Hematopoietic multipotent progenitor cell treated with erythropoietin and hydrocortisone succinate and interleukin-3 and kit ligand, for 8 days (in vitro differentiated cells): ENCODE results near the gene SLC6A1.

Experiments used
- DNase-seq: peaks from one replicate; pipeline ENCODE4 v3.0.0-alpha.2; 2015

The SLC6A1 gene

DNA sequence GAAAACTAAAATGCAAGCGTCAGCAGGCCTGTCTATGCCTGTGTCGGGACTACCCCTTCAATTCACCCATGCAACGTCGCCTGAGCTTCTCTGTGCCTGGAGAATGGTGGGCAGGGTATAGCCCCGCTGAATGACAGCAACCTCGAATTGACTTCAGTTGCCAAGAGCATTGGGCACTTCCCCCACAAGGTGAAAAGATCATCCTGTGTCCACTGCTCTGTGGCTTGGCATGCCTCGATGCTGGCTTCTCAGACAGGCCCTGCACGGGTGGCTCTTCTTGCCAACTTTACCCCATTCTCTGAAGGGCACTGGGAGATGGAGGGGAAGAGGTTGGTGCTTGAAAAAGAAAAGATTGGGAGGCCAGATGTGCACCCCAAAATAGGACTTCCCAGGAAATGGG is 3.3 kb downstream of the SLC6A1 start:
- DNase-seq = no peak

DNA sequence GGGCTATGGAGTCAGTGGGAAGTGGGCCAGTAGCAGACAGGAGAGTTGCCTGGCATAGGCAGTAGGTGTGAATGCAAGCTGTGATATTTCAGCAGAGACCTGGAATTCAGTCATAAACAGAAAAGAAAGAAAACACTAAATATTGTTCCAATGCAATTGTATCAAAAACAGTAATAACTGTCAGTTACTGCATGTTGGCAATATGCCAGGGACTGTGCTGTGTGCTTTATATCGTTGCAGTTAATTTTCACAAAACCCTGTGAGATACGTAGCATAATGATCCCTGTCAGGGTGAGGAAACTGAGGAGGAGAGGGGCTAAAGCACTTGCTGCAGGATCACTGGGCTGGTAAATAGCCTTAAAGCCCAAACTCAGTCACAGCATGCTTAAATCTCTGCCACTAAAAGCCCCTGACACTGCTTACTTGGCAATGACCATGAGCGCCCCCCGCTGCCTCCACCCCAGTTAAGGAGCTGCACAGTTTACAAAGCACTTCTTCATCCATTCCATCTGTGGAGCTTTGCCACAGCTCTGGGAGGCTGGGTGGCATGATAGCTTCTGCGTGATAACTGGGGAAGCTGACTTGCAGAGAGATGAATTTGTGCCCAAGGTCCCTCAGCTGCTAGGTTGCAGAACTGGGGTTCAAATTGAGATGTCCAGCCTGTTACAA is 3.9 kb downstream of the SLC6A1 start:
- no peak for DNase-seq

DNA sequence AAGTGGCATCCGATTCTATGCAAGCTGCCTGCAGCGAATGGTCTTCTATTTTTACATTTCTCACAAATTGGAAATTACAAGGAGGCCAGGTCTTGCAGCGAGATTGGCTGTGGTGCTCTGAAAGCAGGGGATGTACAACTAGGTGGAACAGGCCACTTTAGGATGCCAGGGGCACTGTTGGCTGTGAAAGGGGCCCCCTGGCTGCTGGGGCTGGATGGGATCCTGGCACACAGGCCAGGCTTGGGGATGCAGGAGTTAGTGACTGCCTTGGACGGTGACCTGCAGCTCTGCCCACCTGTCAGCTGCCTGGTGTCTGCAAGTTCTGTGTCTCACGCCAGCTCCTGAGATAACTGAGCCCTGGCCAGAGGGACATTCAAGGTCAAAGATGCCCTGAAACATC is 4.6 kb downstream of the SLC6A1 start:
- DNase-seq = no peak

DNA sequence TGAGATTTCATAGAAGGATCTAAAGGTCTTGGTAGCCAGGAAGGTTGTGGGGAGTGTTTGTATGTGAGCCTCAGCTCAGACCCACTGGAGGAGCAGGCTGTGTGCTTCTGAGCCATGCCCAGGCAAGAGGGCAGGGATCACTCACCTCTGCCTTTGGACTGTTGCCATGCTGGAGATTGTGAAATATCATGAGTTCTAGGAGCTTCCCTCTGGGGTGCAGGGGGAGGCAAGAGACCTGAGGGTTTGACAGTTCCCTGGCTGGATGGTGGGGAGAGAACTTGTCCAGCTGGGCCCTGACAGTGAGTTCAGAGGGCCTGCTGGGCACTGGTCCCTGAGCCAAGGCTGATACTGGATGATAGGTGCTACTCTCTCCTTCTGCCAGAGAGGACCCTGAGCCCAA is 6.0 kb downstream of the SLC6A1 start:
- no peak for DNase-seq

DNA sequence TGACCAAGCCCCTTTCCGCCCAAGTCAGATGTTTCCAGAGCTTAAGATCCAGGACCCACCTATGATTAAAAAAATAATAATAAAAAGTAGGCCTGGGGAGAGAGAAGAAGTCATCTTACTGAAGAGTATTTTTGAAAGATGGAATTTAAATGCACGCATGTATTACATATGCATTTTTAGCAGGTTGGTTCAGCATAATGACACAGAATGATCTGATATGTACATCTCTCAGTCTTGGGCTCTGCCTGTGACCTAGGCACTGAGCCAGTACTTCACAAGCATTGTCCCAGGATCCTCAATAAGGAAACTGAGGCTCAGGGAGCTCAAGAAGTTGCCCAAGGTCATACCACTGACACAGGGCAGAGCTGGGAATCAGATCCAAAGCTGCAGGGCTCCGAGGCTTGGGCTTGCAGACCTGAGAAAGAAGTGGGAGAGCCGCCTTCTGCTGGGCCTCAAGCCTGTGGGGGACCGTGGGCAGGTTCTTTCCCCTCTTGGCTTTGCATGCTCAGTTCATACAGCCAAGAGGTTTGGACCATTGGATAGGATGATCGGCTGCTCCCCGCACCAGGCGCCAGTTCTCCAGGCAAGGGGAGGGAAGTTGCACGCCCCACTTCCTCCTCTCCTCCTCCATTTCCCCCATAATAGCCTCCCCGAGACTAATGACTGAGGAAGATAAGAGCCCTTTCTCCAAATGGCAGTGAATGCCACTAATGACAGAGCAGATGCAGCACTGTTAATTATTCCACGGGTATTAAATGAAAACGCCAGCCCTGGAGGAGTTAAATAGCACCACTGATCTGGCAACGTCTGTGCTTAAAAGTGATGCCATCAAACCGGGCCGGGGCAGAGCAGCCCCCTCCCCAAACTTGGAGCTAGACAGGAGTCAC is 6.9 kb downstream of the SLC6A1 start:
- no peak for DNase-seq

DNA sequence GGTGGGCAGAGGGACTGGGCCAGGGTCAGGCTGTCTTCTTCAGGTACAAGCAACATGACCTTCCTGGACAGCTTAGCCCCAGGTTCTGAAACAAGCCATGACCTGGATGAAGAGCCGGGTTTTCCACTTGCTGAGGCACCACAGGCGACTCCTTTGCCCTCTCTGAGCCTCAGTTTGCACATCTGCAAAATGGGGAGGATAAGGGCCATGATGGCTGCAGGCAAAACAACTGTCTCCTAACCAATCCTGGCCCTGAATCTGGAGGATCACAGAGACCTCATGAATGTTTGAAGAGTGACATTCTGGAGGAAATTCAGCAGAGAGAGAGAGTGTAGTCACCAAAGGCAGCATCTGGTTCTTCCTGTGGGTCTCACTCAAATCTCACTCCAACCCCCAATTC is 8.0 kb downstream of the SLC6A1 start:
- no peak for DNase-seq

DNA sequence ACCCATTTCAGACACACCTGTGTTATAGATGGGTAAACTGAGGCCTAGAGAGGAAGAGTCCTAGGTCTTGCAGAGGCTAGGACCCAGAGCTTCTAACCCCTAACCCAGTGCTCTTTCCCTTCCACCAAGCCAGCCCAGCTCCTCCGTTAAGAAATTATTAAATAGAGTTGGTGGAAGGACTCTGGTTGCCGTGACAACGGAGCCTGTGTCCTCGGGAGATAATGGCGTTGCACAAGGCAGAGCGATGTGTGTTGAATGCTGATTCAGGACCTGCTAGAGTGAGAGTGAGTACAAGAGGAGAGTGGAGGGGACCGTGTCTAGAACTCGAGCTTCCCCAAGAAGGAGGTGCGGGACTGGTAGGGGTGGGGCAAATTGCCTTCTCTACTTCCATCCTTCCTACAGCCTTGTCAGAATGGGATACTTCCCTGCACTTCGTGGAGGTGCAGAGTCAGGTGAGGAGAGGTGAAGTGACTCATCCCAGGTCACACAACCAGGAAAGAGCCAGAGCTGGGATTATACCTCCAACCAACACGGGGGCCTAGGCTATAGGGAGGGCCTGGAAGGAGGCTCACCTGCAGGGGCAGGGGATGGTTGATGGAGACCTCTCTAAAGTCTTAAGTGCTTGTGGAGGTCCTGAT is 8.6 kb downstream of the SLC6A1 start:
- peak; percentile 74 for DNase-seq

DNA sequence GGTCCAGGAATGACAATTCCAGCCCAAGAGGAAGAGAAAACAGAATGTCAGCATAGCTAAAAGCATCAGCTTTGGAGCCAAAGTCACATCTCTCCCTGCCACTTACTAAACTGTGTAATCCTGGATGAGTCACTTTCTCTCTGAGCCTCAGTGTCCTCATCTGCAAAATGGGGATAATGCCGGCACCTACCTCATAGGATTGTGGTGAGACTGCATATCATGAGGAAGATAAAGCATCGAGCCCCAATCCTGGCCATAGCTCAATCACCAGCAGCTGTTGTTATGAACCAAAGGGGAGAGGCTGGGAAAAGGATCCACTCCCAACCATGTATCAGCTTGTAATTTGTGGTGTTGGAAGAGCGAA is 9.1 kb downstream of the SLC6A1 start:
- no peak for DNase-seq

DNA sequence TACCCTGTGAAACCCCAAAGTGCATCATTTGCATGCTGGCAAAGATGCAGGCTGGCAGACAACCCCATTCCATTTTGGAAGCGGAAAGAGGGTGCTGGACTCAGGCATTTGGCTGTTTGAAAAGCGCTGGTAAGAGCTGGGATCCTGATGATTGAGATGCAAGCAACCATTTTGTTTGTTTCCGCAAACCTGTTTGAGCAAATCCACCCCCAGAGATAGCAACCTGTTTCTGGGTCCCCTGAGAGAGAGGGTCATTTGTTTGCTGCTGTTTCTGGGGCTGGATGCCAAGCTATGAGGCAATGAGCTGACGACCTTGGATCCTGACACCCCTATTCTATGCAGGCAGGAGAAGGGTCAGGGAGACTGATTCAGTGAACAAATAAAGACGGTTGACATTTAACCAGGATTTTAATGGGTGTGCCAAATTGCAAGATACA is 9.8 kb downstream of the SLC6A1 start:
- DNase-seq = no peak

DNA sequence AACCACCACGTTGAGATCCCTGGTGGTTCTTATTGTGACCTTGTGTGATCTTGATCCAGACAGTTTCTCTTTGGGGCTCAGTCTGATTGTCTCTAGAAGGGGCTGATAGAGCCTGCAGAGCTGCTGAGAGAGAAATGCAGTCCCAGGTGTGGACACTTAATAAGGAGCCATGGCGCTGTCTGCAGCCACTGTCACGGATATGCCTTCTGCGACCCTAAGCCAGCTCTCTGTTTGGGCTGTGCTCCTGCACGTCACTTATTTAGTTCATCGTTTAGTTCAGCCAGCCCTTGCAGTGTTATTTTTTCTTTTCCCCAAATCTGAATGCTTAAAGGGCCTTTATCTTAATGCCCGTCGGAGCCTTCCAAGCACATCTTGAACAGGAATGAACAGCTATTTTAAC is 12.0 kb downstream of the SLC6A1 start:
- no peak for DNase-seq

DNA sequence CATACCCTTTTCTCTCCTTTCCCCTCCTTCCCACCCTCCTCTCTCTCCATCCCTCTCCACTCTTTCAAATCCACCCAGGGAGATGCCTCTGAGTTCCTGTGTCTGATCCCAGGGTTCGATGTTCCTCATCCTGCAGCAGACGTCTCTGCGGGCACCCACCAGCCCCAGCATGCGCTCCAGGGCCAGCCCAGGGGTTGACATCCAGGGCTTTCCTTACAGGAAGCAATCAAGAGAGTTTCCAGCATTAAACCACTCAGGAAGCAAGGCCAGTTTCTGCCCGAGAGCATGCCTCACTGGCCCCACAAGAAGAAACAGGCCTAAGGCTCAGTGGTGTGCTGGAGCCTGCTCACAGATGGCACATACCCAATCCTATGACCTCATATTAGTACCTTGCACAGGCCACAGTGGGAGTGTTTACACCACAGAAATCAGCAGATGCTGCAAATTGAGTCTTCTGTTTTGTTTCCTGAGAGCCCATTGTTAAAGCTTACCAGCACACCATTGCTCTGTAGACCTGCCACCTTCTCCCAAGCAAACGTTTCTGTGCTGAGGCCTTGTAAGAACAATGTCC is 13.2 kb downstream of the SLC6A1 start:
- DNase-seq = no peak

DNA sequence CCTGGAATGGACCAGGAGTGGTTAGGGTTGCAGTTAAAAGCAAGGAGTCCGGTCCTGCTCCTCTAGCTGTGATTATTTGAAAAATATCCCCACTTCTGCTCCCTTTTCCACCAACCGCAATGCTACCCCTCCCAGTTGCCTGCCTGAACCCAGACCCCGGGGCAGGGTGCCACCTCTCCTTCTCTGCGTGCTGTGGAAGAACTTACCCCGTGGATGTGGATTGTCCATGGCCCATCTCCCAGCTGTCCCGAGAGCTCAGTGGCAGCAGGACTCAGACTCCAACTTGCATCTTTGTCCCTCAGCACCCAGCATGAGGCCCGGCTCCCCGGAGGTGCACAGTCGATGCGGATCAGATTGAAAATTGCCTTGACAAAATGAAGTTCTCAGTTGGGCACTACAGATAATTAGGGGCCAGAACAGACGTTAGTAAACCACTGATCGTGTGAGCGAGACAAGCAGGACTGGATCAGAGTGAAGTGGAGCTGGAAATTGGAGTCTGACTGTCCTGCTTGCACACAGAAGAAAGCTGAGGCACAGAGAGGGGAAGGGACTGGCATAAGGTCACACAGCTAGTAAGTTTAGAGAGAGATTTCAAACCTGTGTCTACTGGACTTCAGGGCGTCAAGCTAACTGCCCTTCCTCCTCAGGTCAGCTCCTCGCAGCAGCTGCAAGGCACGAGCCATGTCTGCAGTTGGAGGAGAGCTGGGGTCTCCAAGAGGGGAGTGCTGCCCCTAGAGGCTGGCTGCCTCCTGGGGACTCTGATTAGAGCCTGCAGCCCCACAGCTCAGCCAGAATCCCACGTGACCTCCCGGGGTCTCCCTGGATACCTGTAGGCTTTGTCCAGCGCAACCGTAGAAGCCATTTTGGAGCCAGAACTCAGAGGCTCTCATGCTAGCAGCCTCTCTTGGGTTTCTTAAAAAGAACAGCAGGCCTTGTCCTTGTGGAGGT is 14.7 kb downstream of the SLC6A1 start:
- DNase-seq = no peak

DNA sequence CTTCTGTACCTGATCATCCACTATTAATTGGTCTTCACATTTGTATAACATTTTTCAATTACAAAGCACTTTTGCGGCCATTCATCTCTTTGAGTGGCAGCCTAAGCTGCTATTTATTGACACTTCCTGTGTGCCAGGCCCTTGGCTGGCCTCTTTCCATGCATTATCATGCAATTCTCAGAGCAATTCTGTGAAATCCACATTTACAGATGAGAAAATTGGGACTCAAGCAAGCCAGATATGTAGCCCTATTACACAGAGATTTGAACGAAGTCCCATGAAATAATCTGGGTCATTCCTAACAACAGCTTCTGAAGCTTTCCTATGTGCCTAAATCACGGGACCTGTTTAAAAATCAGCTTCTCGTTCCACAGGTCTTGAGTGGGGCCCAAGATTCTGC is 17.4 kb downstream of the SLC6A1 start:
- DNase-seq = no peak

DNA sequence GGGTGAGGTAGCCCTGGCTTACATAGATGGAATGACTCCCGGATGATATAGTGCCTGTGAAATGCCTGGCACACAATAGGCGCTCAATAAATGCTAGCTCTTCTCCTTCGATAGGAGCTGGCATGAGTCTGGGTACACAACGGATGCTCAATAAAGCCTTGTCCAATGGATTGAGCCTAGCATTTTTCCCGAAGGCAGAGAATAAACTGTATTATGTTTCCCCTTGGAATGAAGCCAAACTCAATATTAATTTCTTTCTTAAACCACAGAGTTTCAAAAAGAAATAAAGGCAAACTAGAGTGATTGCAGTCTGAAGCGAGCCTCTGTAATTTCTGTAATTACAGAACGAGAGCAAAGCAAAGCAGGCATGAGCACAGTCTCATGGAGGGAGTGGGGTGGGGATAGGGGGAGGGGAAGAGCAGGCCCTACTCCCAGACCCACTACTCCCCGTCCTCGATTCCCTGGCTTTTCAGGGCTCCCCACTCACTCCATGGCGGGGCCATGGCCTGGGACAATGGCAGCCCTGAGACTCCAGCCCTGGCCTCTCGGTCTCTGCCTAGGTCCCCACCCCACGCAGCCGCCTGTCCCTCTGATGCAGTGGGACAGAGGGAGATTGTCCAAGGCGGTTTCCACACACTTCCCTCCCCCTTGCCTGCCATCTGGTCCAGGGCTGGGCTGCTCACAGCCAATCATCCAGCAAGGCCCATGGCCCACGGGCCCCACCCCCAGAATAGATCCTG is 18.0 kb downstream of the SLC6A1 start:
- no peak for DNase-seq

DNA sequence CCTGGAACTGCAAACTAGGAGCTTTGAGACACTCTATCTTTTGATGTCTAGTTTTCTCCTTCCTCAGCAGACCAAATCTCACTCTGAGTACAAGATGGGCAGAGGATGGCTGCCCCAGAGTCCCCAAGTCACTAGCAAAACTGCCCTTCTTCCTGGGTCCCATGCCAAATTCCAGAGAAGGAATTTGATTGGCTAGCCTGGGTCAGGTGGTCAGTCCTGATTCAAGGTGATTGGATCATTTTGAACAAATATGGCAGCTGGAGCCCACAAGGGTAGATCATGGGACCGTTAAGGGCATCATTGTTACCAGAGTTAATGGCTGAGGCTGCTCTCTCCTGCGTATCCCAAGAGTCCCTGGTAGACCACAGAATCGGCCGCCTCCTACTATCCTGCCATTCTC is 21.7 kb downstream of the SLC6A1 start:
- no peak for DNase-seq

DNA sequence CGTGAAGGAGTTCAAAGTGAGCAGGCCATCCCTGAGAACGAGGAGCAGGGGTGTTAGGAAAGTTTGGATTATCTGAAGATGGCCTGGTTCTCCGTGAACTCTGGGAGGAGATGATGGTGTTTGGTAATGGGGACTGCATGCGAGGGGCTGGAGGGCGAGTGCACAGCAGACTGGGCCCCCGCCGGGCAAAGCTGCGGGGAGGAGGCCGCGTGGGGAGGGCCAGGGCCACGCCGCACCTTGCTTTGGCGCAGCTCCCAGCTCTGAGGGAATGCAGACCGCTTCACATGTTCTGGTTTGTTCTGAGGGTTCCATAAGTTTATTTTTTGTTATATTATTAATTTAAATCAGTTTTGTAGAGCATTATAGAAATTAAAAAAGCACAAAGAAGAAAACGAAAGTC is 22.2 kb downstream of the SLC6A1 start:
- DNase-seq = no peak

DNA sequence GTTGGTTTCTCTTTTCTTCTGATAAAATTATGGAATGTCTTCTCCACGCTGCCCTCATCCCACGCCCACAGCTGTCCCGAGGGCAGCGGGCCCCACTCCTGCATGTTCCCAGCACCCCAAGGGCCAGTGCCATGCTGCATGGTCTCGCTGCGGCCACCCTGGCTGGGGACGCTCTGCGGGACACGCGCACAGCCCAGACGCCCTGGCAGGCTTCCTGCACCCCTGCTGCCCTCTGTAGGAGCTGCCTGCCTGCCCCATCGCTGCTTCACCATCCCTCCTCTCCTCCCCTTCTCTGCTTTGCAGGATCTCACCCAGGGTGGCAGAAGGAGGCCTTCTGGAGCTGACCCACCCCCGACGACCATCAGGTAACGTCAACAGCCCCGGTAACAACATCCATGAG is 22.8 kb downstream of the SLC6A1 start:
- no peak for DNase-seq

DNA sequence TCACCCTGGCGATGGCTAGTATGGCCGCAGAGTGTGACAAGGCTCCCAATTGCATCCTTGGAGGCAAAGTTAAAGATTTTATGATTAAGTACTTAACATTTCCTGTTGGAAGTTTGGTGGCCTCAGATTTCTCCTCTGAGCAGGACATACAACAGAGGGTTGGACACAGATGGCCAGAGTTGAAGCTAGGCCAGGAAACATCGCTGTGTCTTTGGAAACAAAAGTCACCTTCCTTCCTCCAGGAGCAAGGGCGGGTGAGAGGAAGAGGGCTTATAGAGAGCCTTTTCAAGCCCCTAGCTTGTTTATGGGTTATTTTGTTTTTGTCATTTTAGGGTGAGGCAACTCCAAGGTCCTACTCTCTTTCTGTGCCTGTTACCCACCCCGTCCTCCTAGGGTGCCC is 24.2 kb downstream of the SLC6A1 start:
- no peak for DNase-seq

DNA sequence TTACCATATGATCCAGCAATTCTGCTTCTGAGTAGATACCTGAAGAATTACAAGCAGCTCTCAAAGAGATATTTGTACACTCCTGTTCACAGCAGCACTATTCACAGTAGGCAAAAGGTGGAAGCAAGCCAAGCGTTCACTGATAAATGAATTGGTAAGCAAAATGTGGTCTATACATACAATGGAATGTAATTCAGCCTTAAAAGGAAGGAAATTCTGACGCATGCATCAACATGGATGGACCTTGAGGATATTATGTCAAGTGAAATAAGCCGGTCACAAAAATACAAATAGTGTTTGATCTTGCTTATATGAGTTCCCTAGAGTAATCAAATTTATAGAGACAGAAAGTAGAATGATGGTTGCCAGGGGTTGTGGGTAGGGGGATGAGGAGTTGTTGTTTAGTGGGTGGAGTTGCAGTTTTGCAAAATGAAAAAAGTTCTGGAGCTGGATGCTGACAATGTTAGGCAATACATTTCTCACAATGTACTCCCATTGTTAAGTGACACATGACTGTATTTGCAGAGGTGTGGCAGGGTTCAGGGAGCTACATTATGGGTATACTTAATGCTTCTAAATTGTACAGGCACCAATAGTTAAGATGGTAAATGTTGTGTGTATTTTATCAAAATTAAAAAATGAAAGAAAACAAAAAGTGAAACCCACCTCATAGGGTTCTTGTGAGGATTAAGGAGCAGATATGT is 26.7 kb downstream of the SLC6A1 start:
- no peak for DNase-seq

DNA sequence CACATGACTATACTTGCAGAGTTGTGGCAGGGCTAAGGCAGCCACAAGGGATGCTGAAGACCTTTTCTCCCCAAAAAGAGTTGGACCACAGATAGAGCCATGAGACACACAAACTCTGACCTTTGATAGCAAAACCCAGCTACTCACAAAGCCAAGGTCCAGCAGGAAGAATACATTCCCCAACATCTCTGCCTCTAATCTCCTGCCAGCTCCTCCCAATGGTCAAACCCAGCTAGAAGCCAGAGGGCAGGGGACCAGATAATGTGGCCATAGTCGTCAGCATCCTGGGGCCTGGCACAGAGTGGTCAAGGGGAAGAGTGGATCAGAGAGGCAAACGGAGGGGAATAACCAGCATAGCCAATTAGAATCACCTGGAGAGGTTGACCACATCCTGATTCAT is 28.2 kb downstream of the SLC6A1 start:
- DNase-seq = no peak

DNA sequence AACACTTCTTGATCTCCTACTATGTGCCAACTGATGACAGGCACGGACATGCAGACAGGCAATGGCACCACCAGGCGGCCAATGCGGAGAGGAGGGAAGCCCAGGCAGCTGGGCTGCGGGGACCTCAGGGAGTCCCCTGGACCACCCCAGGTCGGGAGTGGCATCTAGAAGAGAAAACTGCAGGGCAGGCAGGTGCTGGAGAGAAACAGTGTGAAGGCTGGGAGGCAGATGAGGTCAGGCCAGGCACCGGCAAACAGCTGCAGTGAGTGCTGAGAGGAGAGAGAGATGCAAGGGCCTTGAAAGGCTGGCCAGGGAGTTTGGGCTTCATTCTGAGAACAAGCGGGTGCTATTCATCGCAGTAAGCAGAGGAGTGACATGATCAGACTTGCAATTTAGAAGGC is 29.1 kb downstream of the SLC6A1 start:
- DNase-seq = no peak
